DMS153 treated with DMSO at 0.1 percent for 48 hours (cell line): Measurements from ENCODE around the gene NCKAP1.

ENCODE experiments used
- DNase-seq: peaks from one replicate; lab custom pipeline; 2025; ENCODE audit not compliant: unreplicated experiment; lab: John Stamatoyannopoulos, UW

The NCKAP1 gene

GRCh38 chr2:182950546-182950945, 87.7 kb downstream of the NCKAP1 start:
- DNase-seq = no peak

- DNase-seq = no peak
Observed at GRCh38 chr2:182949572-182950189, 88.6 kb downstream of the NCKAP1 start.

GRCh38 chr2:182949052-182949451, 89.2 kb downstream of the NCKAP1 start:
- no peak for DNase-seq

- DNase-seq = no peak
Observed at GRCh38 chr2:182946958-182947369, 91.3 kb downstream of the NCKAP1 start.

- no peak for DNase-seq
Observed at GRCh38 chr2:182943339-182943738, 94.9 kb downstream of the NCKAP1 start.

GRCh38 chr2:182942756-182943155, 95.5 kb downstream of the NCKAP1 start:
- no peak for DNase-seq

GRCh38 chr2:182941919-182942318, 96.3 kb downstream of the NCKAP1 start:
- no peak for DNase-seq

- no peak for DNase-seq
Observed at GRCh38 chr2:182941121-182941722, 97.0 kb downstream of the NCKAP1 start.

GRCh38 chr2:182937870-182938269, 100.4 kb downstream of the NCKAP1 start:
- no peak for DNase-seq

- DNase-seq = no peak
Observed at GRCh38 chr2:182933629-182934028, 104.6 kb downstream of the NCKAP1 start.

- DNase-seq = no peak
Observed at GRCh38 chr2:182929972-182930371, 108.3 kb downstream of the NCKAP1 start.

GRCh38 chr2:182924306-182924705, 114.0 kb downstream of the NCKAP1 start:
- no peak for DNase-seq

- no peak for DNase-seq
Observed at GRCh38 chr2:182921234-182921633, 117.0 kb downstream of the NCKAP1 start.

GRCh38 chr2:182920631-182921056, 117.6 kb downstream of the NCKAP1 start:
- DNase-seq = no peak

GRCh38 chr2:182920089-182920488, 118.2 kb downstream of the NCKAP1 start:
- DNase-seq = no peak

- no peak for DNase-seq
Observed at GRCh38 chr2:182918961-182919652, 119.2 kb downstream of the NCKAP1 start.

- DNase-seq = no peak
Observed at GRCh38 chr2:182917924-182918323, 120.3 kb downstream of the NCKAP1 start.

- DNase-seq = no peak
Observed at GRCh38 chr2:182916417-182916816, 121.8 kb downstream of the NCKAP1 start.

- DNase-seq = no peak
Observed at GRCh38 chr2:182915369-182916326, 122.6 kb downstream of the NCKAP1 start.

GRCh38 chr2:182914852-182915251, 123.4 kb downstream of the NCKAP1 start:
- DNase-seq = no peak

- no peak for DNase-seq
Observed at GRCh38 chr2:182913064-182913463, 125.2 kb downstream of the NCKAP1 start.
